GM12801 (cell line): ENCODE data around the gene PARD3B.

Source experiments
- CTCF ChIP-seq: IDR thresholded peaks from one replicate; pipeline ENCODE4 v1.5.1; 2011; ENCODE audit warnings: control low read depth; ENCODE audit not compliant: insufficient read length; ENCODE audit errors: extremely low read depth

The PARD3B gene

GRCh38 chr2:204663816-204664425, 118.6 kb downstream of the PARD3B start:
- no peak for TF ChIP-seq CTCF

DNA sequence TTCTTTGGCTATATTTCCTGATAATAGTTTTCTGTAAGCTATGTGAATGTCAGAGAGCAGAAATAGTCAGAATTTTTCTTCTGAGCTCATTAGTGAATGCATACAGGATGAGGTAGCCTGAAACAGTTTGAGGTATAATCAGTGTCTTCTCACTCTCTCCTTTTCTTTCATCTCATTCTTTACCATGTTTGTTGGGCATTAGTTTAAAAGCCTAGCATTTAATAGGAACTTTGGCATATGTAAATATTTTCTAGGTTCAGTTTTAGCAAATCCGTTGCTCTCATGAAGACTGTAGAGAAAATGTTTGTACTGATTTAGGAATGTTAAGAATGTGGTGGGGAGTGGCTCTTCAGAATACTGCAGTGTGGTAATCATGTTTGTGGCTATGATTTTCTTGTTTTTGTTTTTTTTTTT, 119.4 kb downstream of the PARD3B start:
- no peak for TF ChIP-seq CTCF

DNA sequence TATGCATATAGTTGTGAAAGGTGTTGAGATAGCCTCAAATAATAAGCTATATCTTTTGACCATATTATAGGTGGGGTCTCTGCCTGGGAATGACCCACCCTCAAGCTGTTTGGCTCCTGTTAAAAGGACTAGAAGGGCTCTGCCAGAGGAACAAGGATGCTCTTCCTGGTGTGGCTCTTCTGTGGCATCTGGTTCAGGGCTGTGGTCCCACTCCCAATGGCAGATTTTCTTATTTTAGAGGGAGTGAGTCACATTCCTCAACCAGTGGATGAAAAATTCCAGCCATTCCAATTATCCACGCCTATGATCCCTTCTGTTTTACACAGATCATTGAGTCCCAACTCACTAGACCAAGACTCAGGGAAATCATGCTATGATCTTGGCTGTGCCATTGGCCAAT, 119.9 kb downstream of the PARD3B start:
- no peak for TF ChIP-seq CTCF

DNA sequence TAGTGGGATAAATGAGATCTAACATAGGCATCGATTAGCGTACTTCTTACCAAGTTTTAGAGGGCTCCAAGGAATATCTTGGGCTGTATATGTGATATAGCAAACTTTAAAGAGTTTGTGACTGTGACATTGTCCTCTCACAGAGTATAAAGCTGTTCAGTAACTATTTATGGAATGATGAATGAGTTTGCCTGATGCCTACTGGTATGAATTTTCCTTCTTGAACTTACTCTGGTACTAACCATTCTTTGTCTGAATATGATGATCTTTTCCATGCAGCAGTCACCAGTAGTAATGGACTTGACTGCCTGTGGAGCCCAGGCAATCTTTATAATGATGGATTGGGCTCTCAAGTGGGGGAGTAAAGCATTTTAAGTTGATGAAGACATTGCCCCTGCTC, 120.5 kb downstream of the PARD3B start:
- no peak for TF ChIP-seq CTCF

- no peak for TF ChIP-seq CTCF
Observed at GRCh38 chr2:204667990-204668389, 122.7 kb downstream of the PARD3B start.

GRCh38 chr2:204669382-204669781, 124.1 kb downstream of the PARD3B start:
- no peak for TF ChIP-seq CTCF

DNA sequence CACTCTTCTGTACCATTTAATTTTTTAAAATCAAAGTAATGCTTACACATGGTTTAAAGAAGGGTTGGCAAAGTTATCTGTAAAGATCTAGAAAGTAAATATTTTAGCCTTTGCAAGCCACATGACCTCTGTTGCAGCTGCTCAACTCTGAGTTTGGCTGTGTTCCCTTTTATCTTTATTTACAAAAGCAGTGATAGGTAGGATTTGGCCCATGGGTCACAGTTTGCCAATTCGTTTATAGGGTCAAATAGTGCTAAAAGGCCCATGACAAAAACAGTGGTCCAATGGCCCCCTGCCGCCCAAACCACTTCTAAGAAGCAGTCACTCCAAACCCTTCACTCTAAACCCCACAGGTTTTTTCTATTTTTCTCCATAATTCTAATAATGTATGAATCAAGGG, 124.8 kb downstream of the PARD3B start:
- TF ChIP-seq CTCF, result no peak
